MM.1S (cell line): Measurements from ENCODE around the gene RASGRF2.

Experiments
- DNase-seq: peaks from one replicate; pipeline ENCODE4 v3.0.0-alpha.2; 2015
- H2AFZ ChIP-seq: fragments of 300-600 bp; sonication (generic); 2 replicates; pipeline ENCODE4 v1.6.0; 2016; ENCODE audit warnings: antibody characterized with exemption, low read length
- H3F3A ChIP-seq: fragments of 300-600 bp; sonication (generic); 2 replicates; pipeline ENCODE4 v1.6.1; 2016; ENCODE audit warnings: mild to moderate bottlenecking, antibody characterized with exemption, low read length, moderate library complexity, mixed read lengths; ENCODE audit not compliant: insufficient read depth
- H3K27ac ChIP-seq: fragments of 300-600 bp; sonication (generic); 2 replicates; pipeline ENCODE4 v1.5.1; 2016; ENCODE audit warnings: mild to moderate bottlenecking, low read length
- H3K27me3 ChIP-seq: fragments of 300-600 bp; sonication (generic); replicated peaks from 2 replicates; pipeline ENCODE4 v1.6.0; 2016; ENCODE audit warnings: low read length; ENCODE audit not compliant: insufficient read depth
- H3K36me3 ChIP-seq: fragments of 300-600 bp; sonication (generic); replicated peaks from 2 replicates; pipeline ENCODE4 v1.6.1; 2016; ENCODE audit warnings: mild to moderate bottlenecking, low read length, mixed read lengths; ENCODE audit not compliant: insufficient read depth
- H3K4me1 ChIP-seq: fragments of 300-600 bp; sonication (generic); 2 replicates; pipeline ENCODE4 v1.6.1; 2016; ENCODE audit warnings: low read length, mixed read lengths
- H3K4me2 ChIP-seq: fragments of 300-600 bp; sonication (generic); 2 replicates; pipeline ENCODE4 v1.6.0; 2016; ENCODE audit warnings: low read depth, low read length
- H3K4me3 ChIP-seq: fragments of 300-600 bp; sonication (generic); 2 replicates; pipeline ENCODE4 v1.5.1; 2016; ENCODE audit warnings: low read length, mixed read lengths
- H3K79me2 ChIP-seq: fragments of 300-600 bp; sonication (generic); 2 replicates; pipeline ENCODE4 v1.6.1; 2016; ENCODE audit warnings: mixed run types, low read length, mixed read lengths
- H3K9ac ChIP-seq: fragments of 300-600 bp; sonication (generic); 2 replicates; pipeline ENCODE4 v1.6.1; 2016; ENCODE audit warnings: low read length, mixed read lengths
- H3K9me2 ChIP-seq: fragments of 300-600 bp; sonication (generic); replicated peaks from 2 replicates; pipeline ENCODE4 v1.6.1; 2016; ENCODE audit warnings: mild to moderate bottlenecking, low read length, mixed read lengths; ENCODE audit not compliant: insufficient read depth
- H3K9me3 ChIP-seq: fragments of 300-600 bp; sonication (generic); replicated peaks from 2 replicates; pipeline ENCODE4 v1.6.1; 2016; ENCODE audit warnings: mild to moderate bottlenecking, low read length, mixed read lengths; ENCODE audit not compliant: insufficient read depth
- H4K20me1 ChIP-seq: fragments of 300-600 bp; sonication (generic); 2 replicates; pipeline ENCODE4 v1.6.1; 2016; ENCODE audit warnings: mild to moderate bottlenecking, low read length, moderate library complexity, mixed read lengths; ENCODE audit not compliant: insufficient read depth
- CTCF ChIP-seq: fragments of 300-600 bp; sonication (generic); IDR thresholded peaks from 2 replicates; pipeline ENCODE4 v1.5.1; 2016; ENCODE audit warnings: antibody characterized with exemption, low read length, mixed read lengths
- EZH2 ChIP-seq: fragments of 300-600 bp; sonication (generic); optimal IDR thresholded peaks from 2 replicates; pipeline ENCODE3; 2017; ENCODE audit warnings: low read depth, mild to moderate bottlenecking, antibody characterized with exemption, low read length, mixed read lengths
- EZH2phosphoT487 ChIP-seq: fragments of 300-600 bp; sonication (generic); IDR thresholded peaks from 2 replicates; pipeline ENCODE4 v1.6.1; 2018; ENCODE audit warnings: antibody characterized with exemption, low read length

RASGRF2 gene

DNA sequence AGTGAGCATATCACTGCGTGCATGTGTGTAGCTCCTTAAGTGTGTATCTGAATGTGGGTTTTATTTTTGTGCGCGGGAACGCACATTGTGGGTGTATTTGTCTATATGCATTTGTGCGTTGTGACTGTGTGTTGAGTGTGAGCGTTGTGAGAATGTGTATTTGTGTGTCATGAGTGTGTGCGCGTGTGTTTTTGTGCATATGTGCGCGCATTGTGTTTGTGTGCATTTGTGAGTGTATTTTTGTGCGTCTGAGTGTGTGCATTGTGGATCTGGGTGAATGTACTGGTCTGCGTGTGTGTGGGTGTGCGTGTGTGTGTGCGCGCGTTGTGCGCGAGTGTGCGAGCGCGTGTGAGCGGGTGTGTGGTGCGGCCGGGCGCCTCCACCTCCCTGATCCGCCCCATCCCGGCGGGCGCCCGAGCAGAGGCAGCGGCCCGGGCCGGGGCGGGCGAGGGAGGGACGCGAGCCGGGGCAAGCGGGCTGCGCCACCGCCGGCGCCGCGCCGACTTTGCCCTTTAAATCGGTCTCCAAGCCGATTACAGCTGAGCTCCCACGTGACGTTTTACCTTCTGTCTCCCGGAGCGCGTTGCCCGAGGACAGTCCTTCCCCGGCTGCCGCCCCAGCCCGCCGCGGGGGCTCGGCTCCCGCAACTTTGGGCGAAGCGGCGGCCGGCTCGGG lies at the start of gene RASGRF2:
TSS of gene RASGRF2 (plus strand) at position 596 of the 675 bp plus-strand sequence. CDS start 376 bp downstream, outside the sequence.
- Histone ChIP-seq H3K27ac (no peak within 1 kb of the TSS), H4K20me1 (no peaks in the 10 kb centered on the region), H3K36me3 (no peaks in the 10 kb centered on the region), H2AFZ (no peak within 1 kb of the TSS), H3K27me3 (no peaks in the 10 kb centered on the region), H3K9ac (no peak within 1 kb of the TSS), H3K4me3 (no peak within 1 kb of the TSS), H3K4me2 (no peak within 1 kb of the TSS), H3K9me3 (no peaks in the 10 kb centered on the region), H3K79me2 (no peaks in the 10 kb centered on the region), H3F3A (no peaks in the 10 kb centered on the region), H3K9me2 (no peaks in the 10 kb centered on the region), H3K4me1 (no peaks in the 10 kb centered on the region)
- no peak for TF ChIP-seq EZH2phosphoT487
- DNase-seq: no peak

- no peak overlapping the region for H2AFZ ChIP-seq
- DNase-seq: no peak
- H3K9ac ChIP-seq: no peak overlapping the region
- no peaks in the 10 kb centered on the region for H3K4me1 ChIP-seq
- no peak overlapping the region for H3K4me3 ChIP-seq
- H3K9me2 ChIP-seq: no peaks in the 10 kb centered on the region
- no peaks in the 10 kb centered on the region for H3K36me3 ChIP-seq
- TF ChIP-seq EZH2: no peak
- no peak for TF ChIP-seq CTCF
- no peak for TF ChIP-seq EZH2phosphoT487
- H3F3A ChIP-seq: no peaks in the 10 kb centered on the region
- H3K79me2 ChIP-seq: no peaks in the 10 kb centered on the region
- H3K4me2 ChIP-seq: no peak overlapping the region
- no peak overlapping the region for H3K27ac ChIP-seq
- no peaks in the 10 kb centered on the region for H3K9me3 ChIP-seq
- no peaks in the 10 kb centered on the region for H4K20me1 ChIP-seq
- H3K27me3 ChIP-seq: no peaks in the 10 kb centered on the region
Observed at GRCh38 chr5:80912479-80912878, 47.7 kb upstream of the RASGRF2 start.

DNA sequence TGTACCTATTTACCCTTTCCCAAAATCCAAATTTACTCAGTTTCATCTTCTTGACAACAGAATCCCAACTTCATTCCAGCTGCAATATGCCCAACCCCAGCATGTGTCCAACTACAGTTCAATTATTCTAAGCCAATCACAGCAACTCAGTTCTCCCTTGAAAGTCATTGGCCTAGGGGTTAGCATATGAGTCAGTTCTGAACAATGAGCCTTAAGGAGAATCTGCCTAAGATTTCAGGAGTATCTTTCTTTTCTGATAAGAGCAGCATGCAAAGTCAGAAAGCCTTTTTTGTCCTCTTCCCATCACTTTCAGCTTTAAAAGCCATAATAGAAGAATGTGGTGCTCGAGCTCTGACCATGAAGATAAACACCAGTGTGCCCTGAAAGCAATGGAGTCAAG lies 44.4 kb upstream of the RASGRF2 start:
- Histone ChIP-seq H3K9me3 (no peaks in the 10 kb centered on the region), H3K27me3 (no peaks in the 10 kb centered on the region), H3K36me3 (no peaks in the 10 kb centered on the region), H3K79me2 (no peaks in the 10 kb centered on the region), H3K9me2 (no peaks in the 10 kb centered on the region), H3K4me1 (no peaks in the 10 kb centered on the region), H3K27ac (no peak overlapping the region), H3F3A (no peaks in the 10 kb centered on the region), H3K9ac (no peak overlapping the region), H4K20me1 (no peaks in the 10 kb centered on the region), H3K4me2 (no peak overlapping the region), H2AFZ (no peak overlapping the region), H3K4me3 (no peak overlapping the region)
- TF ChIP-seq EZH2: no peak
- no peak for TF ChIP-seq CTCF
- TF ChIP-seq EZH2phosphoT487: no peak
- no peak for DNase-seq

- Histone ChIP-seq H3K4me1 (no peaks in the 10 kb centered on the region), H3K27ac (no peak overlapping the region), H3K4me2 (no peak overlapping the region), H3K4me3 (no peak overlapping the region), H3K79me2 (no peaks in the 10 kb centered on the region), H3K9ac (no peak overlapping the region), H3K9me2 (no peaks in the 10 kb centered on the region), H3K27me3 (no peaks in the 10 kb centered on the region), H4K20me1 (no peaks in the 10 kb centered on the region), H3K36me3 (no peaks in the 10 kb centered on the region), H3K9me3 (no peaks in the 10 kb centered on the region), H2AFZ (no peak overlapping the region), H3F3A (no peaks in the 10 kb centered on the region)
- TF ChIP-seq CTCF: no peak
- DNase-seq: no peak
Observed at GRCh38 chr5:80916676-80917075, 43.5 kb upstream of the RASGRF2 start.
